Epithelial cell of esophagus (primary cell): ENCODE results near the gene SF3B2.
"Not testable (repeated sequence)": the region's sequence is repeated elsewhere in the genome, so short reads cannot be mapped to it uniquely, and the experiment has no call there.

Source experiments
- DNase-seq: peaks from one replicate; pipeline ENCODE4 v3.0.0; 2010; ENCODE audit warnings: low read depth
- H3K4me3 ChIP-seq: 2 replicates; pipeline ENCODE4 v1.5.1; 2011; ENCODE audit warnings: mild to moderate bottlenecking, low read length, control low read depth
- TF ChIP-seq, protein P1 (sequence below): IDR thresholded peaks from 2 replicates; pipeline ENCODE4 v1.5.1; 2011; ENCODE audit warnings: low read depth, mild to moderate bottlenecking, low read length, control low read depth, inconsistent platforms; ENCODE audit not compliant: insufficient read depth; ENCODE audit errors: missing control alignments

The SF3B2 gene

DNA sequence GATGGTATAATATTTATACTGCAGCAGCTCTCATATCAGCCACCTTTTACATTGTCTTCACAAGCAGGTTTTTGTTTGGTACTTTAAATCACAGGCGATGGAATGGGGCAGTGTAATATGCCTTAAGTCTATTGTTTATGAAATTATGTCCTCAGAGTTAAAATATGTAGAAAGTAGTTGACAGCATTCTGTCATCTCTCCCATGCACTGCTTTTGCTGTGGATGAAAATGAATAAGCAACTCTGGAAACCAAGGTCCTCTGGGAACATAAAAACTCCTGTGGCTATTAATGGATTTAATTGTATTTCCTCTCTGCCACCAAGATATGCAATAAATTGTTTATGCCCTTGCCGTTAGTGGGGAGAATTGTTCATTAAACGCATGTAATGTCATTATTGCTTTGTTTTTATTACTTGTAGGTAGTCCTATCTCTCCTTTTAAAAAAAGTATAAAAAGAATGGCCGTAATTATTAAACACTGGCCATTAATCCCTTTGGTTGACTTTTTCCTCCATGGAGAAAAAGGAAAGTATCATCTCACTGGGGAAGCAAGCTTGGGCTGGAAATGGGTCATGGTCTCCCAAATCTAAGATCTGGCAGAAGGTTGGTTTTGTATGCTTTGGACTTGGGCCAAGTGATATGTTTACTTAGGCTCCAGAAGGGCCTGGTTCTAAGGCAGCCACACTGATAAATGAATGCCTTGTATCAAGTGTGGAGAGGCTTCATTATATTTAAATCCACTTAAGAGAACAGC is 31.0 kb downstream of the SF3B2 start:
- DNase-seq = peak; percentile 22
- TF ChIP-seq, protein P1, sequence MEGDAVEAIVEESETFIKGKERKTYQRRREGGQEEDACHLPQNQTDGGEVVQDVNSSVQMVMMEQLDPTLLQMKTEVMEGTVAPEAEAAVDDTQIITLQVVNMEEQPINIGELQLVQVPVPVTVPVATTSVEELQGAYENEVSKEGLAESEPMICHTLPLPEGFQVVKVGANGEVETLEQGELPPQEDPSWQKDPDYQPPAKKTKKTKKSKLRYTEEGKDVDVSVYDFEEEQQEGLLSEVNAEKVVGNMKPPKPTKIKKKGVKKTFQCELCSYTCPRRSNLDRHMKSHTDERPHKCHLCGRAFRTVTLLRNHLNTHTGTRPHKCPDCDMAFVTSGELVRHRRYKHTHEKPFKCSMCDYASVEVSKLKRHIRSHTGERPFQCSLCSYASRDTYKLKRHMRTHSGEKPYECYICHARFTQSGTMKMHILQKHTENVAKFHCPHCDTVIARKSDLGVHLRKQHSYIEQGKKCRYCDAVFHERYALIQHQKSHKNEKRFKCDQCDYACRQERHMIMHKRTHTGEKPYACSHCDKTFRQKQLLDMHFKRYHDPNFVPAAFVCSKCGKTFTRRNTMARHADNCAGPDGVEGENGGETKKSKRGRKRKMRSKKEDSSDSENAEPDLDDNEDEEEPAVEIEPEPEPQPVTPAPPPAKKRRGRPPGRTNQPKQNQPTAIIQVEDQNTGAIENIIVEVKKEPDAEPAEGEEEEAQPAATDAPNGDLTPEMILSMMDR = no peak

DNA sequence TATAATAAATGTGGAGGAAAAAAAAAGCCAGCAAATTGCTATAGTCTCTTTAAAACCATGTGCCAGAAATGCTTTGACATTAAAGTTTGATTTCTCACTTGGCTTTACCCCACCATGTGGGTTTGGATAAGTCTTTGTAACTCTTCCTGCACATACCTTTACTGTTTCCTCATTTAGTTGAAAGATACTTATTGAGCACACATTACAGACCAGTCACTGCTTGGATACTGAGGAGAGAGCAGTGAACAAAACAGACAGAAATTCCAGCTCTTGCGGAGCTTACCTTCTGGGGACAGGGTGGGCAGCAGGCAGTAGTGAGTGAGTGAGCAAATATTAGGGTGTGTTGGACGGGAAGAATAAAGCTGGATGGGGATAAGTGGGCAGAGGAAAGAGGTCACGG is 31.6 kb downstream of the SF3B2 start:
- no peak for DNase-seq
- TF ChIP-seq, protein P1 = no peak
- no peak overlapping the region for H3K4me3 ChIP-seq

More for the DNA sequence above, 31.0 kb downstream of the SF3B2 start:
- H3K4me3 ChIP-seq = no peak overlapping the region

GRCh38 chr11:66084821-66085475 is 32.8 kb downstream of the SF3B2 start:
- TF ChIP-seq, protein P1 = no peak
- no peak overlapping the region for H3K4me3 ChIP-seq
- no peak for DNase-seq

GRCh38 chr11:66087148-66087908 is 35.2 kb downstream of the SF3B2 start:
- no peak overlapping the region for H3K4me3 ChIP-seq
- DNase-seq = no peak
- TF ChIP-seq, protein P1 = no peak

GRCh38 chr11:66089067-66089466 is 36.9 kb downstream of the SF3B2 start:
- TF ChIP-seq, protein P1 = no peak
- no peak for DNase-seq
- H3K4me3 ChIP-seq = no peak overlapping the region

DNA sequence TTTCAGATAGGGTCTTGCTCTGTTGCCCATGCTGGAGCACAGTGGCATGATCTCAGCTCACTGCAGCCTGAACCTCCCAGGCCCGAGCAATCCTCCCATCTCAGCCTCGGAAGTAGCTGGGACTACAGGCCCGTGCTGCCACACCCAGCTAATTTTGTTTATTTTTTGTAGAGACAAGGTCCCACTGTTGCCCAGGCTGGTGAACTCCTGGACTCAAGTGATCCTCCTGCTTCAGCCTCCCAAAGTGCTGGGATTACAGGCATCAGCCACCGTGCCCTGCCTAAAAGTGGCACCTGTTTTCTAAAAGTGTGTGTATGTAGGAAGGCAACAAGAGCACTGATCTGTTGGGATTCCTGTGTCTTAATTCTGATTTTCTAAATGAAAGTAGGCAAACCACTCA is 38.1 kb downstream of the SF3B2 start:
- TF ChIP-seq, protein P1 = no peak
- no peak for DNase-seq
- no peak overlapping the region for H3K4me3 ChIP-seq

GRCh38 chr11:66092125-66092524 is 40.0 kb downstream of the SF3B2 start:
- not testable (repeated sequence) for H3K4me3 ChIP-seq, DNase-seq

DNA sequence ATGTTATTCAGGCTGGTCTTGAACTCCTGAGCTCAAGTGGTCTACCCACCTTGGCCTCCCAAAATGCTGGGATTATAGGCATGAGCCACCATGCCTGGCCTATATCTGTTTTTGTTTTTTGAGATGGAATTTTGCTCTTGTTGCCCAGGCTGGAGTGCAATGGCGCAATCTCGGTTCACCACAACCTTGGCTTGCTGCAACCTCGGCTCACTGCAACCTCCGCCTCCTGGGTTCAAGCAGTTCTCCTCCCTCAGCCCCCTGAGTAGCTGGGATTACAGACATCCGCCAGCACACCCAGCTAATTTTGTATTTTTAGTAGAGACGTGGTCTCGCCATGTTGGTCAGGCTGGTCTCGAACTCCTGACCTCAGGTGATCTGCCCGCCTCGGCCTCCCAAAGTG is 47.6 kb downstream of the SF3B2 start:
- H3K4me3 ChIP-seq, DNase-seq: not testable (repeated sequence)
